Putamen (tissue), 1 donor: Measurements from ENCODE around the gene TM9SF4.

Source experiments
- DNase-seq: peaks from one replicate; pipeline ENCODE4 v3.0.0-alpha.2; 2016; ENCODE audit warnings: low spot score

TM9SF4 gene

DNA sequence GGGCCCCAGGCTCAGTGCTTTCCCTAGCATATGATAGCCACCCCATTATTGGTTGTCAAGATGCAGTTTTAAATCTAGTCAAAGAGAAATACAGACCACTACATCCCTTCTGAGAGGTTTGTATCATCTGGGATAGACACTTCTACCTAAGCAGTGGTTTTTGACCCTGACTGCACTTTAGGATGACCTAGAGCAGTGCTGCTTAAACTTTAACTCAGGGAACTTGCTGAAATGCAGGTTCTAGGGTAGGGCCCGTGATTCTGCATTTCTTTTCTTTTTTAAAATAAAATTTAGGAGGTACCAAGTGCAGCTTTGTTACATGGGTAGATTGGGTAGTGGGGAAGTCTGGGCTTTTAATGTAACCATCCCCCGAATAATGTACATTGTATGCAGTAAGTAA is 18.7 kb downstream of the TM9SF4 start:
- DNase-seq, result no peak

DNA sequence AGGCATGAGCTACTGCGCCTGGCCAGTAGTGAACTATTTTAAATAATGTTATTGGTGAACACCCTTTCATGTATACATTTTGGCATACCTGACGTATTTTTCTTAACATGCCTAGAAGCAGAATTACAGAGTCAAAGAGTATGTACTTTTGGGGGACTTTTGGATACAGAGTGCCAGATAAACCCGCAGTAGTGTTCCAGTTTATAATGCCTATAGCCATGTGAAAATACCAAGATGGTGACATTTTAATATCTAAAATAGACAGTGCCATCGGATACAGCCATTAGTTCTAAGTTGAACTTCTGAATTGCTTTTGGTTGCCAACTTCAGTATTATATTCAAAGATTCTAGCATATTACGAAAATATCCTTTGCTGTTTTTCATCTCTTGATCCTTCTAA is 20.3 kb downstream of the TM9SF4 start:
- DNase-seq, result no peak

GRCh38 chr20:32130352-32130751 is 20.8 kb downstream of the TM9SF4 start:
- no peak for DNase-seq

- no peak for DNase-seq
These were observed 21.5 kb downstream of the TM9SF4 start for GRCh38 chr20:32130965-32131364.

- DNase-seq, result no peak
These were observed 23.5 kb downstream of the TM9SF4 start for GRCh38 chr20:32132911-32133549.

GRCh38 chr20:32134026-32134425 is 24.5 kb downstream of the TM9SF4 start:
- DNase-seq, result no peak

GRCh38 chr20:32135983-32136515 is 26.5 kb downstream of the TM9SF4 start:
- no peak for DNase-seq

GRCh38 chr20:32138921-32139320 is 29.4 kb downstream of the TM9SF4 start:
- DNase-seq, result no peak

- DNase-seq, result no peak
These were observed 30.4 kb downstream of the TM9SF4 start for GRCh38 chr20:32139947-32140346.

- DNase-seq, result no peak
These were observed 31.1 kb downstream of the TM9SF4 start for GRCh38 chr20:32140603-32141002.

DNA sequence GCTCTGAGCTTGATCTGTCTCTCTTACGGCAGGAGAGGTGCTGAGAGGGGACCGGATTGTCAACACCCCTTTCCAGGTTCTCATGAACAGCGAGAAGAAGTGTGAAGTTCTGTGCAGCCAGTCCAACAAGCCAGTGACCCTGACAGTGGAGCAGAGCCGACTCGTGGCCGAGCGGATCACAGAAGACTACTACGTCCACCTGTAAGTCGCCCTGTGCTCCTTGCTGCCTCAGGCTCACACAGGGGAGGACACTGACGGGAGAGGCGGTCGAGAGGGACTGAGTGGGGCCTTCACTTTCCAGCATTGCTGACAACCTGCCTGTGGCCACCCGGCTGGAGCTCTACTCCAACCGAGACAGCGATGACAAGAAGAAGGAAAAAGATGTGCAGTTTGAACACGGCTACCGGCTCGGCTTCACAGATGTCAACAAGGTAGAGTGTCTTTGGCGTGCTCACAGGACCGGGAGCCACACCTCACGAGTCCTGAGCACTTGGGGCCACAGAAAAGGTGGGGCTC is 32.0 kb downstream of the TM9SF4 start:
- DNase-seq, result no peak

- DNase-seq, result no peak
These were observed 32.6 kb downstream of the TM9SF4 start for GRCh38 chr20:32142088-32142487.

DNA sequence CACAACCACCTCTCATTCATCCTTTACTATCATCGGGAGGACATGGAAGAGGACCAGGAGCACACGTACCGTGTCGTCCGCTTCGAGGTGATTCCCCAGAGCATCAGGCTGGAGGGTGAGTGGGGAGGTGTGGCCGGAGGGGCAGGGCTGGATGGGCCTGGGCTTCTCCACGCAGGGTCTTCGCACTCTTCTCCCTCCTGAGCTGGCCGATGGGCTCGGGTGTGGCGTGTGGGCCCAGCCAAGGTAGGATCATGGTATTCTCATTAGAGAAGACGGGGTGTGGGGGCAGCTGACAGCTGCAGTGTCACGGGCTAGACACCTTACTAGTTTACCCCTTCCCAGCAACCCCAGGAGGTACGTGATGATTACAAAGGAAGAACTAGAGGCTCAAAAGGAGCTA is 33.5 kb downstream of the TM9SF4 start:
- DNase-seq, result no peak

GRCh38 chr20:32144898-32145662 is 35.6 kb downstream of the TM9SF4 start:
- no peak for DNase-seq

- no peak for DNase-seq
These were observed 40.2 kb downstream of the TM9SF4 start for GRCh38 chr20:32149566-32150170.

- no peak for DNase-seq
These were observed 40.9 kb downstream of the TM9SF4 start for GRCh38 chr20:32150291-32150848.

GRCh38 chr20:32152421-32153155 is 43.1 kb downstream of the TM9SF4 start:
- peak; percentile 20 for DNase-seq

DNA sequence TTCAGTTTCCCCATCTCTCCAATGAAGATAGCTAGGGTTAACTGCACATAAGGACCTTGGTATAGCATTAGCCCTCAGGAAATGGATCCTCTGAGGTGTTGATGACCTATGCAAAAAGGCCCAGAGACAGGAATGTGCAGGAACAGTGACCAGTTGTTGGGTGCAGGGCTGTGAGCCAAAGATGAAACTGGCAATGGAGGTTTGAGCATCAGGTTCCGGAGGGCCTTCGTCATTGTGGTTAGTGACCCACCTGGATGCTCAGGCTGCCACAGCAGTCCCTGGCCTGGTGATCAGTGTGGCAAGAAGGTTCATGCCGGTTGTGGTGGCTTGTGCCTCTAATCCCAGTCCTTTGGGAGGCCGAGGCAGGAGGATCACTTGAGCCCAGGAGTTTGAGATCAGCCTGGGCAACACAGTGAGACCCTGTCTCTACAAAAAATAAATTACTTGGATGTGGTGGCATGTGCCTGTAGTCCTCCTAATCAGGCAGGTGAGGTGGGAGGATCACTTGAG is 43.7 kb downstream of the TM9SF4 start:
- DNase-seq, result no peak

- DNase-seq, result no peak
These were observed 44.3 kb downstream of the TM9SF4 start for GRCh38 chr20:32153771-32154170.

GRCh38 chr20:32155017-32155981 is 45.8 kb downstream of the TM9SF4 start:
- DNase-seq, result peak; percentile 60
